Adrenal gland (tissue), 12 donors: ENCODE measurements around the gene SVOPL. TPM values are rescaled to one million over a fixed set of nuclear protein-coding genes. Genes with fewer than 3 reads are reported as not detected.

Experiments
- DNase-seq, 7 donors: peaks; one replicate each; pipeline ENCODE4 v3.0.0-alpha.2; 2019 to 2020
- H3K27ac ChIP-seq, 5 donors: fragments of 200-600 bp; sonication (generic) in 4 of 5; 1 replicate in 3 of 5; 2 replicates in 2 of 5; pipeline versions ENCODE4 v1.5.1 to v1.8.0; 2016 to 2020; ENCODE audit warnings: mild to moderate bottlenecking in 1 of 5
- H3K27me3 ChIP-seq: fragments of 200-600 bp; 2 replicates; pipeline ENCODE4 v1.8.0; 2021
- H3K36me3 ChIP-seq, 2 donors: fragments of 200-600 bp; replicated peaks in 1 of 2; 1 replicate in 1 of 2; 2 replicates in 1 of 2; pipeline versions ENCODE4 v1.5.1 to v1.8.0; 2018 to 2022
- H3K4me1 ChIP-seq, 2 donors: fragments of 200-600 bp; replicated peaks in 1 of 2; 1 replicate in 1 of 2; 2 replicates in 1 of 2; pipeline versions ENCODE4 v1.5.1 to v1.8.0; 2018 to 2021
- H3K4me3 ChIP-seq, 4 donors: fragments of 200-600 bp; sonication (generic) in 3 of 4; one replicate each; pipeline ENCODE4 v1.5.1; 2016 to 2018
- H3K9me3 ChIP-seq, 3 donors: fragments of 200-600 bp; sonication (generic) in 1 of 3; replicated peaks in 1 of 3; 1 replicate in 2 of 3; 2 replicates in 1 of 3; pipeline versions ENCODE4 v1.5.1 to v1.8.0; 2016 to 2021
- CTCF ChIP-seq, 6 experiments: fragments of 450-650 bp in 4 of 6; fragments of 200-600 bp in 2 of 6; sonication (generic) in 1 of 6; IDR thresholded peaks; 1 replicate in 5 of 6; 2 replicates in 1 of 6; pipeline versions ENCODE4 v1.5.1 to v1.8.0; 2016 to 2021; ENCODE audit warnings: antibody characterized with exemption in 6 of 6, mild to moderate bottlenecking in 2 of 6, moderate library complexity in 1 of 6
- POLR2A ChIP-seq, 2 donors: fragments of 450-650 bp; IDR thresholded peaks; one replicate each; pipeline ENCODE4 v1.6.1; 2017; ENCODE audit warnings: antibody characterized with exemption in 2 of 2, mild to moderate bottlenecking in 2 of 2, moderate library complexity in 1 of 2
- WGBS, 4 donors: extraction: QIAGEN DNeasy Blood & Tissue Kit in 2 of 4; methylation state at CpG; one replicate each; pipeline versions ENCODE4 v1.1.5 to v1.1.7; 2013 to 2017; 5-methylcytosine and 5-hydroxymethylcytosine counted together
- intact Hi-C, 2 donors: fragments of 100-400 bp; cut with DNase I; formaldehyde crosslinking; loops; one replicate each; pipeline versions ENCODE4 v1.14.1 to v1.15.0; 2022 to 2023
- polyA plus RNA-seq, 3 donors: library from polyadenylated mRNA; stranded (reverse); fragments of 200-250 nt in 2 of 3; fragments of 350-450 nt in 1 of 3; fragmentation: Illumina TruSeq in 1 of 3; extraction: RNeasy Lipid Tissue Mini Kit (QIAGEN cat#74804) in 1 of 3; gene quantifications; one replicate each; pipeline ENCODE4 v1.2.3, GENCODE V29; 2013 to 2014
- total RNA-seq, 9 donors: library from RNA; depleted of rRNA in 4 of 9; stranded (reverse); fragments of >200 nt in 4 of 9; fragments of 120-200 nt in 1 of 9; fragmentation: NEBNext Ultra II Directional in 1 of 9; extraction: Animal tissue kit (Norgen Biotek cat#: 25700) in 1 of 9; gene quantifications; one replicate each; pipeline versions ENCODE4 v1.1.0 to v1.2.4, GENCODE V29; 2013 to 2023
- donor health status: healthy with polysubstance abuse.
- donor health status: Bipolar disorder and iron deficiency.
- donor health status: DM: yes; HTN: yes; CAD: no.
- donor health status: DM: no; HTN: no; CAD: no.
- donor health status: DM: no; HTN: no; CAD: no.
- donor health status: DM: yes; HTN: yes; CAD: no.

SVOPL gene
- total and polyA plus RNA-seq, 12 donors = 0.54 to 4.8 (median 1.5) TPM

DNA sequence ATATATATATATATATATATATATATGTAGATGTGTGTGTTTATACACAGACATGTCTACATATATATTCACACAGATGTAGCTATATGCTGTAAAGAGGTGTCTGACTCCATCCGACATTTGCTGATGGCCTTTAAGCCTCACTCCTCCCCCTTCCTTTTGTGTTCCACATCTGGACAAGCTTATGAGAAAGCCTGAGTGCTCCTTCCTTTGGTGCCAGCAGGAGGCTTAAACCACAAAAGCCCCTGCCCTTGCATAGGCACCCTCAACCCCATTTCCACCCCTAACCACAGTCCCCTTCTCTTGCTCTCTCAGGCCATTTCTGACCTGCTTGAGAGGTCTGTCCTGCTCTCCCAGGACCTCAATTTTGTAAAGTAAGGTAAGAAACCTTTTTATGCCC is 98.7 kb downstream of the SVOPL start:
- no peaks in the 10 kb centered on the region for H3K27me3 ChIP-seq
- intact Hi-C loops = no loop called here
- no peaks in the 10 kb centered on the region for H3K9me3 ChIP-seq
- H3K4me1 ChIP-seq = no peaks in the 10 kb centered on the region
- no peak overlapping the region for H3K27ac ChIP-seq
- H3K36me3 ChIP-seq = no peaks in the 10 kb centered on the region
- WGBS, 4 donors = 53 to 80% (median 78%) methylated on average over 1 of the region's 1 CpG
- TF ChIP-seq POLR2A (IDR thresholded peaks at IDR 0.05) (no peak), CTCF (IDR thresholded peaks at IDR 0.05) (no peak)
- no peak for DNase-seq
- H3K4me3 ChIP-seq = no peak overlapping the region

- TF ChIP-seq POLR2A (IDR thresholded peaks at IDR 0.05) (no peak), CTCF (IDR thresholded peaks at IDR 0.05) (no peak)
- intact Hi-C loops = no loop called here
- 90 to 96% (median 92%) methylated on average over 2 of the region's 2 CpGs for WGBS, 4 donors
Measured at GRCh38 chr7:138595454-138595853, 105.7 kb downstream of the SVOPL start.

DNA sequence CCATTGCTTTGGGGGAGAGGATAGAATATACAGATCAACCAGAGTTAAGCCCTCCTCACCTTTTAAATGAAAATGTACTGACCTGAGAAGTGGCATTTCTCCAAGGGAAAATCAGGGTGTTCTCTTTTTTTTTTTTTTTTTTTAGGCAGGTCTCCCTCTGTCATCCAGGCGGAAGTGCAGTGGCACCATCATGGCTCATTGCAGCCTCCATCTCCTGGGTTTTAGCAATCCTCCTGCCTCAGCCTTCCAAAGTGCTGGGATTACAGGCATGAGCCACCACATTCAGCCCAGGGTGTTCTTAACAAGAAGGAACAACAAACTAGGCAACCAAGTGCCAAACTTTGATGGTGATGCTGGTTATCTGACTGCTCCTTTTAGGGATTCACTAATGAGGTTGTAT is 111.0 kb downstream of the SVOPL start:
- H3K4me3 ChIP-seq = no peak overlapping the region
- 87 to 100% (median 98%) methylated on average over 1 of the region's 1 CpG for WGBS, 4 donors
- no peak overlapping the region for H3K27ac ChIP-seq
- no peaks in the 10 kb centered on the region for H3K4me1 ChIP-seq
- no peaks in the 10 kb centered on the region for H3K9me3 ChIP-seq
- H3K36me3 ChIP-seq = peaks cover 0 to 7% of the 10 kb centered on the region in 2 donors
- DNase-seq = no peak
- TF ChIP-seq CTCF (IDR thresholded peaks at IDR 0.05) (no peak), POLR2A (IDR thresholded peaks at IDR 0.05) (no peak)
- intact Hi-C loops = no loop called here
- H3K27me3 ChIP-seq = no peaks in the 10 kb centered on the region

More at GRCh38 chr7:138595454-138595853, 105.7 kb downstream of the SVOPL start:
- Histone ChIP-seq H3K27ac (no peak overlapping the region), H3K36me3 (no peaks in the 10 kb centered on the region), H3K4me1 (no peaks in the 10 kb centered on the region), H3K9me3 (no peaks in the 10 kb centered on the region), H3K27me3 (no peaks in the 10 kb centered on the region), H3K4me3 (no peak overlapping the region)
- no peak for DNase-seq

DNA sequence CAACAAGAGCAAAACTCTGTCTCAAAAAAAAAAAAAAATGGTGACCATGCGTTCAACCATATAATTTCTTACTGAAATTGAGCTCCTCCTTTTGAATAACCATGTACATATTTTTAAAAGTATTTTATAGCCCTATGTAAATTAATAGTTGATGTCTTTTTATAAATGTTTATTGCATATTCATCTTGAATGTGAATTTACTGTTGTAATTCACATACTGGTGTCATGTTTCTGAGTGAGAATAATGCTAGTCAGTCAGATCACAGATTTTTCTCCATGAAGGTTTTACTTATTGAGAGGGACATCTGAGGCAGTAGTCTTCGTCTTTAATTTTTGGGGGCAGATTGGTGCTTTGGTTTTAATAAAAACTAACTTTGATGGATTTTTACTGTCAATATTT is 112.2 kb downstream of the SVOPL start:
- H3K4me3 ChIP-seq = no peak overlapping the region
- peaks cover 0 to 6% of the 10 kb centered on the region in 2 donors for H3K4me1 ChIP-seq
- intact Hi-C loops = no loop called here
- WGBS, 4 donors = 94 to 100% (median 96%) methylated on average over 2 of the region's 2 CpGs
- H3K27ac ChIP-seq = no peak overlapping the region
- peaks cover 0 to 7% of the 10 kb centered on the region in 2 donors for H3K36me3 ChIP-seq
- TF ChIP-seq CTCF (IDR thresholded peaks at IDR 0.05) = no peak
- TF ChIP-seq POLR2A (IDR thresholded peaks at IDR 0.05) = no peak
- DNase-seq = no peak
- H3K9me3 ChIP-seq = no peaks in the 10 kb centered on the region
- H3K27me3 ChIP-seq = no peaks in the 10 kb centered on the region
